GM12874 (cell line): ENCODE results near the gene THSD7A.

Experiments used
- CTCF ChIP-seq: IDR thresholded peaks from 2 replicates; pipeline ENCODE4 v1.5.1; 2011; ENCODE audit warnings: low read depth, mild to moderate bottlenecking, control low read depth, low read length, moderate library complexity; ENCODE audit not compliant: insufficient read depth

Gene THSD7A

GRCh38 chr7:11767148-11767547 is 64.8 kb downstream of the THSD7A start:
- no peak for TF ChIP-seq CTCF

DNA sequence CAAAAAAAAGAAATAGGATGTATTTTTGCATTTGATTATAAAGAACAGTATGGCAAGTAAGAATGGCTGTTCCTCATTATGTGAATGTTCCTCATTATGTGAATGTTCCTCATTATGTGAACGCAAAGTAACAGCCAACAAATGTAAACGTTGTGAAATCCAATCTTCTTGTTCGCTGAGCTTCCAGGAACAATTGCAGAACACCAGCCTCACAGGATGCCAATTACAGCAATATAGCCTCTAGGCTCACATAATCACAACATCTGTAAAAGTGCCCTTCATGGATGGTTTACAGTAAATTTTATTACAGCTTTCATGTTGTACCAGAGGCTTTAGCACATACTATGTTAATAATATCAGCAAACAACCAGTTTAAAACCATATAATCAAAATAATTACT is 71.6 kb downstream of the THSD7A start:
- TF ChIP-seq CTCF = no peak

DNA sequence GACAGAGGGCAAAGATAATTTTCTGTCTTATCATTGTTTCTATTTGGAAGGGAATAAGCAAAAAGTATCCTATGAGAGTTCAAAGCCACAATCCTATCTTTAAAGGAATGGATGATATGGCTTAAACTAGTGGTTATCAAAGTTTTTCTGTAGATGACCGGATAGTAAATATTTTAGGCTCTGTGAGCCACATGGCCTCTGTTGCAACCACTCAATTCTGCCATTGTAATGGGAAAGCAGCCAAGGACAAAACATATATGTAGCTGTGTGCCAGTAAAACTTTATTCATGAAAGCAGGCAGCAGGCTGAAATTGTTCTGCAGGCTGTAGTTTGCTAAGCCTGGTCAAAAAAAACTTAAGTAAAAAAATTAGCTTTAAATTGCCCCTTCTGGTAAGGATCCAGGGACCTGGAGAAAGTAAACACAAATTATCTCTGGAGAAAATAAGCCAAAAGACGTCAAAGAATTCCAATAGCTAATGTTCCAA is 73.3 kb downstream of the THSD7A start:
- TF ChIP-seq CTCF = no peak

GRCh38 chr7:11757153-11757552 is 74.8 kb downstream of the THSD7A start:
- no peak for TF ChIP-seq CTCF

GRCh38 chr7:11754933-11755332 is 77.1 kb downstream of the THSD7A start:
- no peak for TF ChIP-seq CTCF

- no peak for TF ChIP-seq CTCF
These were observed 77.9 kb downstream of the THSD7A start for GRCh38 chr7:11754123-11754522.

DNA sequence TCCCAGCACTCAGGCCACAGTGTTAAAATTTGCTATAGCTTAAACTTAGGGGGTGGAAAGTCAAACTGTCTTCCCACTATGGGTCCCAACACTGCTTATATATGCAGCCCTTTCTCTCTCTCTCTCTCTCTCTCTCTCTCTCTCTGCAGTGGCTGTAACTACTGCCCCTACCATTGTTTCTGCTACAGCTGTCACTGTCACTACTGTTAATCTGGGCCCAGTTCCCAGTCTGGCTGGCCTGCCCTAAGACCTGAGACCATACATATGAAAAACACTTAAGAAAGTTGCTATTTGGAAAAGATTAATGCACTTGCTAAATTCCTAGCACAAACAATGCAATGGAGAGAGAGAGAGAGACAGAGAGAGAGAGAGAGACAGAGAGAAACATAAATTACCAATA is 78.6 kb downstream of the THSD7A start:
- no peak for TF ChIP-seq CTCF
